Activated naive CD8-positive, alpha-beta T cell treated with anti-CD3 and anti-CD28 coated beads for 36 hours (primary cell): ENCODE data around the gene SLC12A9. TPM values are rescaled to one million over a fixed set of nuclear protein-coding genes. Genes with fewer than 3 reads are reported as not detected.
"Not testable (repeated sequence)": the region's sequence is repeated elsewhere in the genome, so short reads cannot be mapped to it uniquely, and the experiment has no call there.

ENCODE experiments used
- DNase-seq: peaks from one replicate; pipeline ENCODE4 v3.0.0; 2021
- H3K27ac Mint-ChIP-seq: one replicate; pipeline ENCODE4 v1.8.0; 2022; ENCODE audit warnings: mild to moderate bottlenecking, moderate library complexity, mixed read lengths
- H3K27me3 Mint-ChIP-seq: one replicate; pipeline ENCODE4 v1.8.0; 2022; ENCODE audit warnings: mild to moderate bottlenecking, mixed read lengths
- H3K36me3 Mint-ChIP-seq: one replicate; pipeline ENCODE4 v1.8.0; 2021; ENCODE audit warnings: mild to moderate bottlenecking, mixed read lengths
- H3K4me1 Mint-ChIP-seq: one replicate; pipeline ENCODE4 v1.8.0; 2021; ENCODE audit warnings: mixed read lengths
- H3K4me3 Mint-ChIP-seq: one replicate; pipeline ENCODE4 v1.8.0; 2022; ENCODE audit warnings: mild to moderate bottlenecking, moderate library complexity, mixed read lengths
- H3K9me3 Mint-ChIP-seq: one replicate; pipeline ENCODE4 v1.8.0; 2022; ENCODE audit warnings: mixed read lengths
- total RNA-seq, 2 experiments: library from RNA; stranded (reverse); gene quantifications; one replicate each; pipeline ENCODE4 v1.2.3, GENCODE V29; 2021

SLC12A9 gene
- total RNA-seq, 2 experiments from 2014 or later: 13.4 to 14.6 TPM

- no peaks in the 10 kb centered on the region for H3K36me3 Mint-ChIP-seq
- H3K27me3 Mint-ChIP-seq: peaks cover 18% of the 10 kb centered on the region
- H3K4me3 Mint-ChIP-seq: no peak overlapping the region
- no peak overlapping the region for H3K27ac Mint-ChIP-seq
- no peak for DNase-seq
- H3K4me1 Mint-ChIP-seq: no peaks in the 10 kb centered on the region
- no peaks in the 10 kb centered on the region for H3K9me3 Mint-ChIP-seq
Observed at GRCh38 chr7:100908512-100908911, 56.0 kb downstream of the SLC12A9 start.

GRCh38 chr7:100910443-100910842 lies 57.9 kb downstream of the SLC12A9 start:
- not testable (repeated sequence) for H3K4me3 Mint-ChIP-seq, H3K4me1 Mint-ChIP-seq, H3K36me3 Mint-ChIP-seq, DNase-seq, H3K27ac Mint-ChIP-seq, H3K9me3 Mint-ChIP-seq
- peaks cover 18% of the 10 kb centered on the region for H3K27me3 Mint-ChIP-seq

GRCh38 chr7:100911484-100911883 lies 59.0 kb downstream of the SLC12A9 start:
- no peak overlapping the region for H3K27ac Mint-ChIP-seq
- H3K4me1 Mint-ChIP-seq: no peaks in the 10 kb centered on the region
- DNase-seq: no peak
- peaks cover 18% of the 10 kb centered on the region for H3K27me3 Mint-ChIP-seq
- H3K36me3 Mint-ChIP-seq: no peaks in the 10 kb centered on the region
- H3K9me3 Mint-ChIP-seq: no peaks in the 10 kb centered on the region
- H3K4me3 Mint-ChIP-seq: no peak overlapping the region

GRCh38 chr7:100914208-100914878 lies 61.8 kb downstream of the SLC12A9 start:
- Mint-ChIP-seq H3K27me3 (peaks cover 18% of the 10 kb centered on the region), H3K4me3 (no peak overlapping the region), H3K36me3 (no peaks in the 10 kb centered on the region), H3K9me3 (no peaks in the 10 kb centered on the region), H3K4me1 (no peaks in the 10 kb centered on the region), H3K27ac (no peak overlapping the region)
- no peak for DNase-seq

GRCh38 chr7:100914879-100915447 lies 62.5 kb downstream of the SLC12A9 start:
- Mint-ChIP-seq H3K36me3 (no peaks in the 10 kb centered on the region), H3K27ac (no peak overlapping the region), H3K9me3 (no peaks in the 10 kb centered on the region), H3K4me3 (no peak overlapping the region), H3K27me3 (peaks cover 21% of the 10 kb centered on the region), H3K4me1 (no peaks in the 10 kb centered on the region)
- DNase-seq: no peak

Other genes starting within 250 kb of the SLC12A9 start
- gene MOSPD3, start 240.2 kb upstream of the SLC12A9 start, total RNA-seq: 10 to 100 TPM in 1 of 2 experiments, 1 to 10 TPM in 1; 9.7 to 10.0 TPM
- gene TFR2, start 211.2 kb upstream of the SLC12A9 start, total RNA-seq: 10 to 100 TPM; 10.9 to 11.1 TPM
- not detected for gene ACTL6B, start 196.3 kb upstream of the SLC12A9 start, total RNA-seq
- 100 to 1,000 TPM; 200 to 202 TPM for gene GNB2, start 179.0 kb upstream of the SLC12A9 start, total RNA-seq
- 10 to 100 TPM; 41.9 to 45.2 TPM for gene GIGYF1, start 158.5 kb upstream of the SLC12A9 start, total RNA-seq
- 10 to 100 TPM; 84.5 to 85.6 TPM for gene POP7, start 146.6 kb upstream of the SLC12A9 start, total RNA-seq
- gene EPO, start 132.2 kb upstream of the SLC12A9 start, total RNA-seq: not detected
- gene ZAN, start 119.1 kb upstream of the SLC12A9 start, total RNA-seq: not detected
- gene EPHB4, start 25.2 kb upstream of the SLC12A9 start, total RNA-seq: 1 to 10 TPM; 2.5 to 2.9 TPM
- 10 to 100 TPM; 44.2 to 45.1 TPM for gene TRIP6, start 14.7 kb downstream of the SLC12A9 start, total RNA-seq
- gene SRRT, start 22.4 kb downstream of the SLC12A9 start, total RNA-seq: 100 to 1,000 TPM; 296 to 297 TPM
- gene UFSP1, start 37.0 kb downstream of the SLC12A9 start, total RNA-seq: 1 to 10 TPM; 1.7 to 2.3 TPM
- gene ACHE, start 43.2 kb downstream of the SLC12A9 start, total RNA-seq: under 1 TPM in 1 of 2 experiments, not detected in 1; 0.14 TPM
- gene MUC3A, start 96.8 kb downstream of the SLC12A9 start, total RNA-seq: not detected
- gene MUC12, start 116.9 kb downstream of the SLC12A9 start, total RNA-seq: under 1 TPM in 1 of 2 experiments, not detected in 1; 0.66 TPM
- gene MUC17, start 167.4 kb downstream of the SLC12A9 start, total RNA-seq: not detected
- 10 to 100 TPM; 35.1 to 35.3 TPM for gene TRIM56, start 232.8 kb downstream of the SLC12A9 start, total RNA-seq